ENCODE data around the gene ARHGAP8.

The ARHGAP8 gene

GRCh38 chr22:44823806-44824205, 71.4 kb downstream of the ARHGAP8 start:
- Histone ChIP-seq H2BK5ac (ENCODE audit: low read length) (no peak overlapping the region), H3K56ac (ENCODE audit: low read length) (no peak overlapping the region), H3K4me1 (ENCODE audit: control insufficient read depth, low read depth, low read length) (no peaks in the 10 kb centered on the region), H3K4ac (ENCODE audit: low read depth, low read length) (no peak overlapping the region), H2BK15ac (replicated peaks; ENCODE audit: low read depth) (no peak overlapping the region), H4K8ac (ENCODE audit: low read depth, low read length) (no peak overlapping the region), H3K23ac (ENCODE audit: low read length) (no peak overlapping the region), H2BK120ac (ENCODE audit: low read depth, low read length) (no peak overlapping the region), H3K9ac (ENCODE audit: low read length) (no peak overlapping the region), H3K27me3 (ENCODE audit: insufficient read depth, low read length, poor library complexity) (no peaks in the 10 kb centered on the region), H3K79me1 (ENCODE audit: low read length) (no peaks in the 10 kb centered on the region), H3K4me3 (ENCODE audit: low read length) (no peak overlapping the region), H3K4me2 (ENCODE audit: low read length) (no peak overlapping the region), H3K36me3 (ENCODE audit: control insufficient read depth, insufficient read depth, low read length) (peaks cover 2% of the 10 kb centered on the region), H3K18ac (ENCODE audit: low read length) (no peak overlapping the region), H2AK5ac (ENCODE audit: low read length) (no peak overlapping the region), H3K27ac (ENCODE audit: low read depth, low read length) (no peak overlapping the region), H4K5ac (ENCODE audit: low read length) (no peak overlapping the region), H3K79me2 (ENCODE audit: control insufficient read depth, insufficient read depth, low read length) (no peaks in the 10 kb centered on the region)
- DNase-seq = no peak
- no CpG with 5 or more reads among the region's 4 CpGs for WGBS (ENCODE audit: extremely low coverage, insufficient coverage, low lambda C conversion rate)

GRCh38 chr22:44824271-44824670, 71.9 kb downstream of the ARHGAP8 start:
- Histone ChIP-seq H2BK120ac (ENCODE audit: low read depth, low read length) (no peak overlapping the region), H3K23ac (ENCODE audit: low read length) (no peak overlapping the region), H3K27me3 (ENCODE audit: insufficient read depth, low read length, poor library complexity) (no peaks in the 10 kb centered on the region), H3K18ac (ENCODE audit: low read length) (no peak overlapping the region), H3K4me2 (ENCODE audit: low read length) (no peak overlapping the region), H4K5ac (ENCODE audit: low read length) (no peak overlapping the region), H4K8ac (ENCODE audit: low read depth, low read length) (no peak overlapping the region), H3K79me1 (ENCODE audit: low read length) (no peaks in the 10 kb centered on the region), H3K4ac (ENCODE audit: low read depth, low read length) (no peak overlapping the region), H3K56ac (ENCODE audit: low read length) (no peak overlapping the region), H3K4me3 (ENCODE audit: low read length) (no peak overlapping the region), H2AK5ac (ENCODE audit: low read length) (no peak overlapping the region), H2BK15ac (replicated peaks; ENCODE audit: low read depth) (no peak overlapping the region), H3K36me3 (ENCODE audit: control insufficient read depth, insufficient read depth, low read length) (peaks cover 3% of the 10 kb centered on the region), H3K9ac (ENCODE audit: low read length) (no peak overlapping the region), H3K4me1 (ENCODE audit: control insufficient read depth, low read depth, low read length) (no peaks in the 10 kb centered on the region), H3K27ac (ENCODE audit: low read depth, low read length) (no peak overlapping the region), H2BK5ac (ENCODE audit: low read length) (no peak overlapping the region), H3K79me2 (ENCODE audit: control insufficient read depth, insufficient read depth, low read length) (no peaks in the 10 kb centered on the region)
- WGBS (ENCODE audit: extremely low coverage, insufficient coverage, low lambda C conversion rate) = no CpG with 5 or more reads among the region's 12 CpGs
- DNase-seq = no peak

- H3K23ac ChIP-seq (ENCODE audit: low read length) = no peak overlapping the region
- no peak overlapping the region for H2AK5ac ChIP-seq (ENCODE audit: low read length)
- H4K5ac ChIP-seq (ENCODE audit: low read length) = no peak overlapping the region
- no peak overlapping the region for H3K9ac ChIP-seq (ENCODE audit: low read length)
- H3K79me1 ChIP-seq (ENCODE audit: low read length) = no peaks in the 10 kb centered on the region
- H3K36me3 ChIP-seq (ENCODE audit: control insufficient read depth, insufficient read depth, low read length) = peaks cover 4% of the 10 kb centered on the region
- WGBS (ENCODE audit: extremely low coverage, insufficient coverage, low lambda C conversion rate) = no CpG with 5 or more reads among the region's 43 CpGs
- H2BK5ac ChIP-seq (ENCODE audit: low read length) = no peak overlapping the region
- H3K4me3 ChIP-seq (ENCODE audit: low read length) = no peak overlapping the region
- no peak for DNase-seq
- H3K18ac ChIP-seq (ENCODE audit: low read length) = no peak overlapping the region
- H3K4me1 ChIP-seq (ENCODE audit: control insufficient read depth, low read depth, low read length) = no peaks in the 10 kb centered on the region
- no peaks in the 10 kb centered on the region for H3K27me3 ChIP-seq (ENCODE audit: insufficient read depth, low read length, poor library complexity)
- H3K27ac ChIP-seq (ENCODE audit: low read depth, low read length) = no peak overlapping the region
- no peak overlapping the region for H3K56ac ChIP-seq (ENCODE audit: low read length)
- H3K4ac ChIP-seq (ENCODE audit: low read depth, low read length) = no peak overlapping the region
- no peak overlapping the region for H3K4me2 ChIP-seq (ENCODE audit: low read length)
- no peak overlapping the region for H2BK15ac ChIP-seq (replicated peaks; ENCODE audit: low read depth)
- H2BK120ac ChIP-seq (ENCODE audit: low read depth, low read length) = no peak overlapping the region
- H3K79me2 ChIP-seq (ENCODE audit: control insufficient read depth, insufficient read depth, low read length) = no peaks in the 10 kb centered on the region
- no peak overlapping the region for H4K8ac ChIP-seq (ENCODE audit: low read depth, low read length)
These were observed 73.2 kb downstream of the ARHGAP8 start for GRCh38 chr22:44825310-44826150.

- Histone ChIP-seq H4K8ac (ENCODE audit: low read depth, low read length) (no peak overlapping the region), H3K36me3 (ENCODE audit: control insufficient read depth, insufficient read depth, low read length) (peaks cover 4% of the 10 kb centered on the region), H3K27me3 (ENCODE audit: insufficient read depth, low read length, poor library complexity) (no peaks in the 10 kb centered on the region), H3K79me2 (ENCODE audit: control insufficient read depth, insufficient read depth, low read length) (no peaks in the 10 kb centered on the region), H2BK15ac (replicated peaks; ENCODE audit: low read depth) (no peak overlapping the region), H3K4me3 (ENCODE audit: low read length) (no peak overlapping the region), H3K18ac (ENCODE audit: low read length) (no peak overlapping the region), H3K27ac (ENCODE audit: low read depth, low read length) (no peak overlapping the region), H2BK5ac (ENCODE audit: low read length) (no peak overlapping the region), H3K4ac (ENCODE audit: low read depth, low read length) (no peak overlapping the region), H3K4me2 (ENCODE audit: low read length) (no peak overlapping the region), H3K23ac (ENCODE audit: low read length) (no peak overlapping the region), H4K5ac (ENCODE audit: low read length) (no peak overlapping the region), H3K4me1 (ENCODE audit: control insufficient read depth, low read depth, low read length) (no peaks in the 10 kb centered on the region), H3K79me1 (ENCODE audit: low read length) (no peaks in the 10 kb centered on the region), H2BK120ac (ENCODE audit: low read depth, low read length) (no peak overlapping the region), H3K56ac (ENCODE audit: low read length) (no peak overlapping the region), H3K9ac (ENCODE audit: low read length) (no peak overlapping the region), H2AK5ac (ENCODE audit: low read length) (no peak overlapping the region)
- DNase-seq = no peak
- WGBS (ENCODE audit: extremely low coverage, insufficient coverage, low lambda C conversion rate) = no CpG with 5 or more reads among the region's 16 CpGs
These were observed 75.4 kb downstream of the ARHGAP8 start for GRCh38 chr22:44827666-44828190.

- H3K79me2 ChIP-seq (ENCODE audit: control insufficient read depth, insufficient read depth, low read length) = no peaks in the 10 kb centered on the region
- no peak overlapping the region for H4K5ac ChIP-seq (ENCODE audit: low read length)
- H3K4me3 ChIP-seq (ENCODE audit: low read length) = no peak overlapping the region
- no peak overlapping the region for H3K56ac ChIP-seq (ENCODE audit: low read length)
- no peaks in the 10 kb centered on the region for H3K4me1 ChIP-seq (ENCODE audit: control insufficient read depth, low read depth, low read length)
- no peak overlapping the region for H2BK120ac ChIP-seq (ENCODE audit: low read depth, low read length)
- no CpG with 5 or more reads among the region's 8 CpGs for WGBS (ENCODE audit: extremely low coverage, insufficient coverage, low lambda C conversion rate)
- H3K36me3 ChIP-seq (ENCODE audit: control insufficient read depth, insufficient read depth, low read length) = peaks cover 2% of the 10 kb centered on the region
- H2BK15ac ChIP-seq (replicated peaks; ENCODE audit: low read depth) = no peak overlapping the region
- no peak overlapping the region for H4K8ac ChIP-seq (ENCODE audit: low read depth, low read length)
- H3K4ac ChIP-seq (ENCODE audit: low read depth, low read length) = no peak overlapping the region
- H3K27ac ChIP-seq (ENCODE audit: low read depth, low read length) = no peak overlapping the region
- H3K79me1 ChIP-seq (ENCODE audit: low read length) = no peaks in the 10 kb centered on the region
- no peaks in the 10 kb centered on the region for H3K27me3 ChIP-seq (ENCODE audit: insufficient read depth, low read length, poor library complexity)
- H3K18ac ChIP-seq (ENCODE audit: low read length) = no peak overlapping the region
- no peak overlapping the region for H2BK5ac ChIP-seq (ENCODE audit: low read length)
- peak; percentile 45 for DNase-seq
- H3K4me2 ChIP-seq (ENCODE audit: low read length) = no peak overlapping the region
- H3K9ac ChIP-seq (ENCODE audit: low read length) = no peak overlapping the region
- H2AK5ac ChIP-seq (ENCODE audit: low read length) = no peak overlapping the region
- H3K23ac ChIP-seq (ENCODE audit: low read length) = no peak overlapping the region
These were observed 75.8 kb downstream of the ARHGAP8 start for GRCh38 chr22:44828193-44828592.

Data from mesendoderm (in vitro differentiated cells).